Sigmoid colon (tissue), 4 donors: Measurements from ENCODE around the gene SMIM35.

ENCODE experiments used
- CTCF ChIP-seq, 4 experiments: fragments of 450-650 bp in 3 of 4; fragments of 200-600 bp in 1 of 4; IDR thresholded peaks; one replicate each; pipeline ENCODE4 v1.5.1; 2016 to 2019; ENCODE audit warnings: antibody characterized with exemption in 4 of 4, mild to moderate bottlenecking in 3 of 4, moderate library complexity in 2 of 4
- POLR2AphosphoS5 ChIP-seq, 4 donors: sonication (generic); formaldehyde crosslinking; IDR thresholded peaks; one replicate each; pipeline ENCODE4 v1.6.1; 2017; ENCODE audit warnings: antibody characterized with exemption in 4 of 4

- no peak for TF ChIP-seq CTCF (IDR thresholded peaks at IDR 0.05)
- no peak for TF ChIP-seq POLR2AphosphoS5 (IDR thresholded peaks at IDR 0.05)
Observed at GRCh38 chr11:118135796-118136165, 49.0 kb upstream of the SMIM35 start.
